WERI-Rb-1 (cell line): ENCODE measurements around the gene PPIF.

Source experiments
- DNase-seq: peaks from one replicate; pipeline ENCODE4 v3.0.0-alpha.2; 2020
- H3K27ac ChIP-seq: fragments of 250-450 bp; sonication (Bioruptor Pico); 2 replicates; pipeline ENCODE4 v1.5.1; 2020; ENCODE audit warnings: mild to moderate bottlenecking, moderate library complexity
- H3K27me3 ChIP-seq: fragments of 250-450 bp; sonication (Bioruptor Pico); 2 replicates; pipeline ENCODE4 v1.5.1; 2021; ENCODE audit warnings: mild to moderate bottlenecking, low read depth, moderate library complexity; ENCODE audit not compliant: insufficient read depth, severe bottlenecking
- H3K36me3 ChIP-seq: fragments of 250-450 bp; sonication (Bioruptor Pico); 2 replicates; pipeline ENCODE4 v1.5.1; 2020; ENCODE audit warnings: mild to moderate bottlenecking, moderate library complexity
- H3K4me3 ChIP-seq: 2 replicates; pipeline ENCODE4 v1.5.1; 2011; ENCODE audit warnings: low read depth, mild to moderate bottlenecking, control low read depth, low read length
- H3K9me3 ChIP-seq: fragments of 250-450 bp; sonication (Bioruptor Pico); 2 replicates; pipeline ENCODE4 v1.5.1; 2021; ENCODE audit warnings: mild to moderate bottlenecking, moderate library complexity; ENCODE audit not compliant: severe bottlenecking
- TF ChIP-seq, protein P1 (sequence below): IDR thresholded peaks from 2 replicates; pipeline ENCODE4 v1.5.1; 2011; ENCODE audit warnings: low read depth, mild to moderate bottlenecking, control low read depth, inconsistent platforms, low read length

The PPIF gene

DNA sequence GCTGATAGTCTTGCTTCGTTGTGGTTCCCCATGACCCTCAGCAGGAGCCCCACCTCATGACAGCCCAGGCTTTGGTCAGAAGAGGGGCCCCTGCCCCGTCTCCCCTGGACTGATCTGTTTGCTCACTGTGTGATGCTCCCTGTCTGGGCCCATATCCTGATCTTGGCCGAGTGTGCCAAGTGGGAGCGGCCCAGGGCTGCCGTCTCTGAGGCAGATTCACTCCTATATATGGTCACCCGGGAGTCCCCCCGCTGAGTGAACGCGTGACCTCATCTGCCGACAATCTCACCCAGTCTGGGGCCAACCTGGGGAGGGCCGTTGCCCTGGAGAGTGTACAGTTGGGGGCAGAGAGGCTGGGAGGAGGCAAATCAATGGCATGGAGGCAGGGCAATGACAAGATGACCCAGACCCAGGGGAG, 34.5 kb downstream of the PPIF start:
- Histone ChIP-seq H3K4me3 (no peak overlapping the region), H3K36me3 (no peaks in the 10 kb centered on the region), H3K9me3 (no peaks in the 10 kb centered on the region), H3K27me3 (no peaks in the 10 kb centered on the region), H3K27ac (no peak overlapping the region)
- DNase-seq: peak; percentile 4
- TF ChIP-seq, protein P1, sequence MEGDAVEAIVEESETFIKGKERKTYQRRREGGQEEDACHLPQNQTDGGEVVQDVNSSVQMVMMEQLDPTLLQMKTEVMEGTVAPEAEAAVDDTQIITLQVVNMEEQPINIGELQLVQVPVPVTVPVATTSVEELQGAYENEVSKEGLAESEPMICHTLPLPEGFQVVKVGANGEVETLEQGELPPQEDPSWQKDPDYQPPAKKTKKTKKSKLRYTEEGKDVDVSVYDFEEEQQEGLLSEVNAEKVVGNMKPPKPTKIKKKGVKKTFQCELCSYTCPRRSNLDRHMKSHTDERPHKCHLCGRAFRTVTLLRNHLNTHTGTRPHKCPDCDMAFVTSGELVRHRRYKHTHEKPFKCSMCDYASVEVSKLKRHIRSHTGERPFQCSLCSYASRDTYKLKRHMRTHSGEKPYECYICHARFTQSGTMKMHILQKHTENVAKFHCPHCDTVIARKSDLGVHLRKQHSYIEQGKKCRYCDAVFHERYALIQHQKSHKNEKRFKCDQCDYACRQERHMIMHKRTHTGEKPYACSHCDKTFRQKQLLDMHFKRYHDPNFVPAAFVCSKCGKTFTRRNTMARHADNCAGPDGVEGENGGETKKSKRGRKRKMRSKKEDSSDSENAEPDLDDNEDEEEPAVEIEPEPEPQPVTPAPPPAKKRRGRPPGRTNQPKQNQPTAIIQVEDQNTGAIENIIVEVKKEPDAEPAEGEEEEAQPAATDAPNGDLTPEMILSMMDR: no peak

DNA sequence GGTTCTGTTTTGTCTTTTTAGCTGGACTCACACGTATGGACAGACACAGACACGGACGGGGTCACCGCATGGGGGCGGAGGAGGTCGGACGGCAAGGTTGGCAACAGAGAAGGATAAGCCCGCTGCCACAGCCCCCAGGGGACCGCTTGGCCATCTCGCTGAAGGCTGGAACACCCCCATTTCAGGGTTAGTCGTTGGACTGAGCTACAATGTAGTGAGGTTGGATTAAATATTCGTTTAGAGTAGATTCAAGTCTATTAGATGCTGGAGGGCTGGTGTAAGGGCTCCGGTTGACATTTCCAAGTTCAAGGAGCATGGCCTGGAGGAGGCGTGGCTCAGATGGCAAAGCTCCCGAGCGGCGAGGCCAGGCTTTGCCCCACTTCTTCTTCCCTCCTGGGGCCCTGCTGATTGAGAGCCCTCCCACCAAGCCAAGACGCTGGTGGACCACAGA, 35.2 kb downstream of the PPIF start:
- Histone ChIP-seq H3K4me3 (no peak overlapping the region), H3K9me3 (no peaks in the 10 kb centered on the region), H3K27ac (no peak overlapping the region), H3K27me3 (no peaks in the 10 kb centered on the region), H3K36me3 (no peaks in the 10 kb centered on the region)
- DNase-seq: peak; percentile 3
- TF ChIP-seq, protein P1: no peak

DNA sequence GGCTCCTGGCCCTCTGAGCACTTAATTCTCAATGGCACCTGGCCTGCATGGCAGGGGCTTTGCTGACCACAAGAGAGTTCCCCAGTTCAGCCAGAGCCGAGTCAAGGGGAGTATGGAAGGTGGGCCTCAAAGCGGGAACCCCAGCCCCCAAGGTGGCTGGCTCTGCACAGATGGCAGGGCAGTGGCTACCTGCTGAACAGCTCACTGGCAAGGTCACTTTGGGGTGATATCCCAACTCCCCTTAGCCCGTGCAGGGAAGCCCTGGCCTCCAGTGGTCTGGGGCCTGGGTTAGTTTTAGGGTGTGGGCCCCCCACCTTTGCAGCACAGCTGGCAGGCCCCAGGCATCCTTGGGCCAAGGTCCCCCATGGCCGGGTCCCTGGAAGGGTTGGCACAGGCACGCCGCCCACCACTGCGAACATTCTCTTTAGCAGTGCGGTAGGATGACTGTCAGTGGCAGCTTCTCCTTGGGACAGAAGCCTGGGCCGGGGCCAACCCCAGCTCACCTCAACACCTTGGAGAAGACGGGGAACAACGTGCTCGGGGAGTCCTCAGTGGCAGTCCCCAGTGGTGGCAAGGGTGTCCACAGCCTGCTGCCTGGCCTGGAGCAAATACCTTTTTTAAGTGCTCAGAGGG, 36.8 kb downstream of the PPIF start:
- no peaks in the 10 kb centered on the region for H3K9me3 ChIP-seq
- no peak overlapping the region for H3K4me3 ChIP-seq
- H3K36me3 ChIP-seq: no peaks in the 10 kb centered on the region
- H3K27ac ChIP-seq: no peak overlapping the region
- DNase-seq: peak; percentile 4
- TF ChIP-seq, protein P1: no peak
- H3K27me3 ChIP-seq: no peaks in the 10 kb centered on the region

DNA sequence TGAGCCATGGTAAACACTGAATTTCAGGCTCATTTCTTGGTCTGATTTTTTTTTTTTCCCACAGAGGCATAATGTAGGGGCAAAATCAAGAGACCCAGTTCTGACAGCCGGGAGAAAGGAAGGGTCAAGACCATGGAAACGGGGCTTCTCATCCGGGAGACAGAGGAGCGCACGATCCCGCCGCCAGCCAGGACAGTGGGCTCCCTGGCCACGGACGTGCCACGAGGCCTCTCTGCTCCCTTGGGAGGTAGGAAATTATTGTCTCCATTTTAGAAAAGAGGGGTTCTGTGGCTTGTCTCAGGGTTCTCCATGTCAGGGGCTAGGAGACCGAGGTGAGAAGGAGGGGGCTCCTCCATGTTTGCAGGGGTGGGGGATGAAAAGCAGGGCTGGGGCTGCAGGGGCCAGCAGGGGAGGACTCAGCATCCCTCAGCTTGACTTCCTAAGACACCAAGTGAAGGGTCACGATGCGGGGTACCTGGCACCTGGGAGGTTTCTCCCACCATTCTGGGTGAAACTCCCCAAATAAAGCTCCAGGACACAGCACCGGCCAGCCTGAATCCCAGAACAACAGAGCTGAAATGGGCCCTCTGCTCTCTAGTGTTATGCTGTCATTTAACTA, 37.6 kb downstream of the PPIF start:
- peak; percentile 2 for DNase-seq

DNA sequence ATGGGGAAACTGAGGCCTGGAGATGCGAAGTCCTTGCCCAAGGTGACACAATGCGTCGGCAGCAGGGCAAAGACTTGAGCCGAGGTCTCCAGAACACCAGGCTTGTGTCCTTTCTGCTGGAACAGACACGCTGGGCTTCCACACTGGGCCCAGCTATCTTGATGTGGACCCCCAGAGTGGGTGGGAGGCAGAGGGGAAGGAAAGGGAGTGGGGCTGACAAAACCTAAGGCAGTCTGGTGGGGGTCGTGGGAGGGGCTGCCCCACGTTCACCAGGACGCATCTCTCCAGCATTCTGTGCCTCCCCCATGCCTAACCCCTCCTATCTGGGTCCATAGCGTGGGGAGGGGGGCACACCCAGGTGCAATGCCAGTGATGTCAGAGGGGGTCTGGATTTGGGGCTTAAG, 38.1 kb downstream of the PPIF start:
- H3K27me3 ChIP-seq: no peaks in the 10 kb centered on the region
- H3K4me3 ChIP-seq: no peak overlapping the region
- DNase-seq: peak; percentile 2
- TF ChIP-seq, protein P1: no peak
- H3K9me3 ChIP-seq: no peaks in the 10 kb centered on the region
- no peaks in the 10 kb centered on the region for H3K36me3 ChIP-seq
- no peak overlapping the region for H3K27ac ChIP-seq

More for the DNA sequence above, 37.6 kb downstream of the PPIF start:
- Histone ChIP-seq H3K27me3 (no peaks in the 10 kb centered on the region), H3K9me3 (no peaks in the 10 kb centered on the region), H3K4me3 (no peak overlapping the region), H3K27ac (no peak overlapping the region), H3K36me3 (no peaks in the 10 kb centered on the region)
- TF ChIP-seq, protein P1: no peak
